ENCODE results near the gene SWAP70.

Gene SWAP70

DNA sequence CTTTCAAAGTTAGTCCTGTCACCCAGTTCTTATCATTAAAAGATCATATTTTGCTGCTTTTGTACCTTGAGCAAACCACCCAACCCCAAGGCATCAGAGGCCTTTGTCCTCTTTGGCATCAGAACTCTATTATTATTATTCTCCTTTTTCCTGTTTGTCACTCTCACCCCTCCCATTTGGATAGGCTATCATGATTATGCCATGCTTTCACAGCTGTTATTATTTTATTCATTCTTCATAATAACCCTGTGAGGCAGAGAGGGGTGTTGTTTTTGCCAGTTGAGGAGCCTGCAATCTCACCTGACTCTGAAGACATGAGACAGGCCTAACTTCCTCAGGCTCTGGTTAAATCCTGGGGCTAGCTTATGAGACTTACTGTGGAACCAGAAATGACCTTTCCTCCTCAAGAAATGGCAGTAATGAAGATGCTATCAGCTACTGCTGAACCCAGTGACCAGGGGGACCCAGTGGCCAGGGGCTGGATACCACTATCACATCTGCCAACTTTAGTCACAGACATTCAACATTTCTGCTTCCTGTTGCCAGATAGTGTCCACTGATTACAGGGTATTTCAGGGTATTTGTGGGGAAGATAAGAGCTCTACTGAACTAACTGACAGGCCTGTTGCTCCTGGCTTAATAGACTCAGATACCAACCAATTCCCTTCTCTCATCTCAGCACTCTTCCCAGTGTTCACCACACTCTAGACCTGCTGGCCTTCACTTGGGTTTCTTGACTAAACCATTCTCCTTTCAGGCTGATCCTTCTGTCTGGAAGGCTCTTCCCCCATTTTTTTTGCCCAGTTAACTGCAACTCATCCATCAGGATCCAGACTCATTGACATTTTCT lies 11.8 kb upstream of the SWAP70 start:
- DNase-seq (ENCODE audit: low read depth in 2 of 2): no peak

DNA sequence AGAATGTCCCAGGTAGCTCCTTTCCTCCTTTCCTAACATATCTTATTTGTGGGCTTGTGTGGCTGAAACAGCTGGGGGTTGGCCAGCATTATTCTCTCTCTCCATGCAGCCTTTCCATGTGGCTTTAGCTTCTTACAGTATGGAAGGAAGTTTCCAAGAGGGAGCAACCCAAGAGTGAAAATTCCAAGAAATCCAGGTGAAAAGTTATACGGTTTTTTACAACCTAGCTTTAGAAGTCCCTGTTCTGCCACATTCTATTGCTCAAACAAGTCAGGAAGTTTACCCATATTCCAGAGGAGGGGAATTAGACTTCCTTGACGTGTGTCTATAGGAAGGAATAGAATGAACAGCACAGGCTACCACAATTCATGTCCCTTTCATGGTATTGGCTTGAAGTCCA lies 10.0 kb upstream of the SWAP70 start:
- DNase-seq (ENCODE audit: low read depth in 2 of 2): no peak

DNA sequence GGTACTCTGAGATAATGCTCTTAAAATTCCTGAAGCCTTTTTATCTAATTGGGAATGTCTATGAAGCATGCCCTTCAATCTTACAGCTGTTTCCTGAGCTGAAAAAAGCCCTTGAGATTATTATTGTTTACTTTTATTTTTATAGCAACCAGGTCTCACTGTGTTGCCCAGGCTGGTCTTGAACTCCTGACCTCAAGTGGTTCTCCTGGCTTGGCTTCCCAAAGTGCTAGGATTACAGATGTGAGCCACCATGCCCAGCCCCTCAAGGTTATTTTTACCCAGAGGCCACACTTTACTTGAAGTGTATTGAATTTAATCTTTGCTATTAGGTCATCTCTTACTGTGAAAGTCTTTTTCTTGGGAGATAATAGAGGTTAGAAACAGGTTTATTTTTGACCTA lies 7.0 kb upstream of the SWAP70 start:
- no peak for DNase-seq (ENCODE audit: low read depth in 2 of 2)

DNA sequence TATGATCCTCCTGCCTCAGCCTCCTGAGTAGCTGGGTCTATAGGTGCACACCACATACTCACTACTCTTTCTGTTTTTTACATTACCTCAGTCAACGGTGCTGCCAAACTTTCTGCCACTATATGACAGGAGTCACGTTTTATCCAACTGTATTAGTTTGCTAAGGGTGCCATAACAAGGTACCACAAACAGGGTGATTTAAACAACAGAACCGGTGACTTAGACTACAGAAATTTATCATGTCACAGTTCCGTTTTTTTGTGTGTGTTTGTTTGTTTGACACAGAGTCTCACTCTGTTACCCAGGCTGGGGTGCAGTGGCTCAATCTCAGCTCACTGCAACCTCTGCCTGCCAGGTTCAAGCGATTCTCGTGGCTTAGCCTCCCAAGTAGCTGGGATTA lies 6.3 kb upstream of the SWAP70 start:
- no peak for DNase-seq (ENCODE audit: low read depth in 2 of 2)

DNA sequence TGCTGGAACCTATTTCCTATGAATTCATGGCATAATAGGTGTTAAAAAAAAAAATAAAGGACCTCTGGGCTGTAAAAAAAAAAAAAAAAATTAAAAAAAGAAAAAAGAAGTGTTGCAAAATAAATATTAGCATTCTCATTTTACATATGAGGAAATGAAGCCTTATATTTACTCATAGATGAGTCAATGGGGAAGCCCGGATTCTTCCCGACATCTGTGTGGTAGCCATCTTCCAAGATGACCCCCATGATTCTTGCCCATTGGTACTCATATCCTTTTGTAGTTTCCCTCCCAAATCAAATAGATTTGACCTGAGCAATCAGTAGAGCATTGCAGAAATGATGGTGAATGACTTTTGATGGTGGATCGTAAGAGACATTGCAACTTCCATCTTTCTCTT lies 3.0 kb upstream of the SWAP70 start:
- no peak for DNase-seq (ENCODE audit: low read depth in 2 of 2)

DNA sequence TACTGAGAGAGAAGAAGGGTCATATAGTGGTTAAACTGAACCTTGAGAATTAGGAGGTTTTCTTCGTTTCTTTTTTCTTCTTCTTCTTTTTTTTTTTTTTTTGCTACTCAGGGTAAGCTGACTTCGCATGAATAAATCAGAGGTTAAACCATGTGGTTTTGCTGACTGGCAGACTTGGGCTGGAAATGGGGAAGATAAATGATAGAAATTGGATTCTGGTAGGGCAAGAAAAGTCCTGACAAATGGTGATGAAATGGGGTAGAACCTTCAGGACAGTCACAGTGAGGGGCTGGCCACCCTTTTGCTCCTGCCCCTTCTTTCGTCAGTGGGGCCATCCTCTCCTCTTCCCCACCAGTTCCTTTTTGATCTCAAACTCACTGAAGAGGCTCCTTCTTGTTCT lies 1.6 kb upstream of the SWAP70 start:
- no peak for DNase-seq (ENCODE audit: low read depth in 2 of 2)

DNA sequence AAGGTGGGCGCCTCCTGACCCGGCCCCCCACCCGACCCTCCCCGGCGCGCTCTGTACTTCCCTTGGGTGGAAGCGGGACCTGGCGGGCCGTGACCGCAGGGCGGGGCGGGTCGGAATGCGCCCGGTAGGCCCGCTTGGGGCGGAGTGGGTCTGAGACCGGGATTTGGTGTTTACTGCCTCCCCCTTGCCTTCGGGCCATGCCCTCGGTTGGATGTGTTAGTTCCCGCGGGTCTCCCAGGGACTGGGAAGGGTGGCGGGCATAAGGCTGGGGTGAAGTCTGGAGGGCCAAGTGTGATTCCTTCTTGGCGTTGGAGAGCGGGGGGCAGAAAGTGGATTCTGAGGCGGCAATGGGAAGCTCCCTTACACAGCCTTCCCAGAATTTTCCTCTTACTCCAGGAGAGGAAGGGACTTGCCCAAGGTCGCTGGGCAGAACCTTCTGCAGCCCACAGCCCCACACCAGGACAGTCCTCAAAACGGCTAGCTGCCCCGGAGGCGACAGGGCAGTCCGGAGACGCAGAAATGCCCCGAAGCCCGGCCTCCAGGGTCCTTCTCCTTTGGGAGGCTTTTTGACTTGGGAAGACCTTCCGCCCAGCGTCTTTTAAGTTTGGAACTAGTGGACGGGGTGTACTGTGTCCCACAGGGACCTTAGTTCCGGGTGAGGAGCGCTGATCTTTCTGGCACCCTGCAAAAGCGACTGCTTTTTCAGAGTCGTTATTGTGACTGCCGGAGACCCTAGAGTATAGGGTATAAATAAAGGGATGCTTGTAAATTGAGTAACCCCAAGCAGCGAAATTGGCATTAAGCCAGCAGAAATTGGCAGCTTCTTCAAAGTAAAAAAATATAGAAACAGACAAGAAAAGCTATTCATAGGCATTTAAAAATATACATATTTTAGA lies 647 bp downstream of the SWAP70 start:
- DNase-seq (ENCODE audit: low read depth in 2 of 2): no peak

DNA sequence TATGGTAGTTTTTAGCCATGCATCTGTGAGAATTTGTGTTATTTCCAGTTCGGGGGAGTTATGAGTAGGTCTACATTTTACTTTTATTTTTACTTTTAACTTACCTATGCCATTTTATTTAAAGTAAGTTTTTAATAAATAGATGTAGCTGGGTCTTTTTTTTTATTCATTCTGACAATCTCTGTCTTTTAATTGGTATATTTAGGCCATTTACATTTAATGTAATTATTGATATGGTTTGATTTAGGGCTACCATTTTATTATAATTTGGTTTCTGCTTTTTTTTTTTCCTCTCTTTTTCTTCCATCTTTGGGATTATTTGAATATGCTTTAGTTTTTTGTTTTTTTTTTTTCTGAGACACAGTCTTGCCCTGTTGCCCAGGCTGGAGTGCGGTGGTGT lies 1.9 kb downstream of the SWAP70 start:
- DNase-seq (ENCODE audit: low read depth in 2 of 2): no peak

DNA sequence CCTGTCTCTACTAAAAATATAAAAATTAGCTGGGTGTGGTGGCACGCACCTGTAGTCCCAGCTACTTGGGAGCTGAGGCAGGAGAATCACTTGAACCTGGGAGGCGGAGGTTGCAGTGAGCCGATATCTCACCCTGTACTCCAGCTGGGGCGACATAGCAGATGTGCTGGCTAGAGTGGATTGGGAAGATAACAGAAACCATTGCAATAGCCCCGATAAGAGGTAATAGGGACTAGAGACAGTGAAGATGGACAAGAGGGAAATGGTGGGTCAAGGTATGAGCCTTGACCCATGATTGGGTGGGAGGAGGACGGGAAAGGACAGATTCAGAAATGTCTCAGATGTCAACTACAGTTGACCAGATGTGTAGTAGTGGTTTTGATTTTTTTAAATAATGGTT lies 6.1 kb downstream of the SWAP70 start:
- DNase-seq (ENCODE audit: low read depth in 2 of 2): no peak

DNA sequence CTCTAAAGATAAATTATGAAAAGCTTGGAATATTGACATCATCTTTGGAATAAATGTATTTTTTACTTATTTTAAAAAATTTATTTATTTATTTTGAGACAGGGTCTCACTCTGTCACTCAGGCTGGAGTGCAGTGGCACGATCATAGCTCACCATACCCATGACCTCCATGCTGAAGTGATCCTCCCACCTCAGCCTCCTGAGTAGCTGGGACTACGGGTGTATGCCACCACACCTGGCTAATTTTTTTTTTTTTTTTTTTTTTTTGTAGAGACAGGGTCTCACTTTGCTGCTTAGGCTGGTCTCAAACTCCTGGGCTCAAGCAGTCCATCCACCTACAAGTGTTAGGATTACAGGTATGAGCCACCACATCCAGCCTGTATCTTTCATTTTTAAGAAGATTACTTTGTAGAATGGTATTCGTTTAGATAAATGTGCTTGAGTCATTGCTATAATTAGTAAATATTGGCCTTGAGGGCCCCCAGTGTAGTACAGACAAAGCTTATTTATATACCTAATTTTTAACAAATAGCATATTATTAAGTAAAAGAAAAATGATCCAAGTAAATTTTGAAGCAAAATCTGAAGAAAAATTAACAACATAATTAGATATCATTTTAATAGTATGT lies 8.5 kb downstream of the SWAP70 start:
- DNase-seq (ENCODE audit: low read depth in 2 of 2): no peak

DNA sequence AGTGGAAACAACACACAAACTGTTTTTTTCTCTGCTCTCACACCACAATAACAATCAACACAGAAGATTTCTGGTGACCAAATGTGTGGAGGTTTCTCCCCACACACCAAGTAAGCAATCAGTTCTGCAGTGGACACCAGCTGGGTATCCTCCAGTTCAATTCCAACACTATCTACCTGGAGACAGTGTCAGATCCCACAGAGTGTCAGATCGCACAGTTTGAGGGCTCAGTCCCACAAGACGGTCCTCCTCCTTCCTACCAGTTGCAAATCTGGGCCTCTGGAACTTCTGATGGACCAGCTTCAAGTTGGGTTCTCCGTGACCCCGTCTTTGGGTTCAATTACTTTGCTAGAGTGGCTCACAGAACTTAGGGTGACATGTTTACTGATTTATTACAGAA lies 9.0 kb downstream of the SWAP70 start:
- no peak for DNase-seq (ENCODE audit: low read depth in 2 of 2)

DNA sequence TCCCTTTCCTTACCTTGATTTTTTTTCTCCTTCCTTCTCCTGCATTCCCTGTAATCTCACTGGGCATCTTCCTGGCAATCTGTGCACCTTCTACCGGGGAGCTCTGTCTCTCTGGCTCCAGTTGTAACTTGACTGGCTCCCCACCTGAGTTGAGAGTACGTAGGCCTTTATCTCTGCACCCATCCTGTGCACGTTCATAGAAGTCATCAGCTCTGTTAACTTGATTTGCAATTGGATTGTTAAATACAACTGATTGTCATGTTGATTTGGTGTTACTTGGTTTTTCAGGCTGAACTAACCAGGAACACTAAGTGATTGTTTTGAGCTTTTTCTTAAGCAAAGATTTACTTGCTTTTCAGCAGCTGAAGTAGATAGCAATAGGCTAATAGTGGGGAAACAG lies 11.8 kb downstream of the SWAP70 start:
- no peak for DNase-seq (ENCODE audit: low read depth in 2 of 2)

DNA sequence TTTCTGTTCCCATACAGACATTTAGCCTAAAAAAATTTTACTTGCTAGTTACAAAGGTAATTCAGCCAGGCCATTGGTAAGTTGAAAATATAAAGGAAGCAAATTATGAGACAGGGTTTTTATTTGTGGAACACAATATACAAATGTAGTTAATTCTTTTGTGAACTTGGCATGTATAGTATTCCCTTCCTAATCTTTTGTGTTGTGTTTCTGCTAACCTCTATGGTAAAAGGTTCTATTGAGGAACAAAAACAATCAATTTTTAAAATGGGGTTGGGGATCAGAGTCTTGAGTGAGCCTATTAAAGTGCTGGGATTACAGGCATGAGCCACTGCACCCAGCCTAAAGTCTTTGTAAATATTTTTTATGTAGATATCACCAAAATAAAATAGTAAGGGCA lies 14.1 kb downstream of the SWAP70 start:
- DNase-seq (ENCODE audit: low read depth in 2 of 2): no peak

DNA sequence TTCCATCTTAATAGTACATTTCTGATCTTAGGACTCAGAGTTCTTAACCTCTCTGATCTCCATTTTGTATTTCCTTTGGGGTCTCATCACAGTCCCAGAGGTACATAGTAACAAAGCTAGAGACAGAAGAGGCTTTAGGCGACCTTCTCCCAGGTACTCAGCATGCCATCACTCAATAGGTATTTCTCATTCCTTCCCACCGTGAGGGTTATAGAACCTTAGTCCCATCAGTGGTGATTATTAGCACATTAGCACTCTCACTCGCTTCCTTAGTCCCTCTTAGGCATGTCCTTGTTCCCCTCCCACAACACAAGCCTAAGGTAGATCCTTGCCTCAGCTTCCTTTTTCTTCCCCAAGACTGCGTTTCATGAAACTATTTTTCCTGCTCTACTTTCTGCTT lies 14.7 kb downstream of the SWAP70 start:
- DNase-seq (ENCODE audit: low read depth in 2 of 2): no peak

DNA sequence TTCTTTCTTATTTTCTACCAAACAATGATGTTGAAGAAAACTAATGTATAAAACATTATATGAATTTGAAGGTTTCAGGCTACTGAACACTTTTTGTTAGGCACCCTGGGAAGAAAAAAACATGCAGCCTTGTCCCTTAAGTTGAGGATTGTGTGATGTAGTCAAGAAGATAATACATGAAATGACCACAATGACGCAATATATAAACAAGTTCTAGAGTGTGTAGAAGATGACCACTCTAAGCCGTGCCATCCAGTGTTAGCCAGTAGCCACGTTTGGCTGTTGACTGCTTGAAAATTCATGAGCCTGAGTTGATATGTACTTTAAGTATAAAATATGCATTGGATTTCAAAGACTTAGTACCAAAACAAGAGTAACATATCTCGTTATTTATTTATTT lies 16.2 kb downstream of the SWAP70 start:
- DNase-seq (ENCODE audit: low read depth in 2 of 2): no peak

DNA sequence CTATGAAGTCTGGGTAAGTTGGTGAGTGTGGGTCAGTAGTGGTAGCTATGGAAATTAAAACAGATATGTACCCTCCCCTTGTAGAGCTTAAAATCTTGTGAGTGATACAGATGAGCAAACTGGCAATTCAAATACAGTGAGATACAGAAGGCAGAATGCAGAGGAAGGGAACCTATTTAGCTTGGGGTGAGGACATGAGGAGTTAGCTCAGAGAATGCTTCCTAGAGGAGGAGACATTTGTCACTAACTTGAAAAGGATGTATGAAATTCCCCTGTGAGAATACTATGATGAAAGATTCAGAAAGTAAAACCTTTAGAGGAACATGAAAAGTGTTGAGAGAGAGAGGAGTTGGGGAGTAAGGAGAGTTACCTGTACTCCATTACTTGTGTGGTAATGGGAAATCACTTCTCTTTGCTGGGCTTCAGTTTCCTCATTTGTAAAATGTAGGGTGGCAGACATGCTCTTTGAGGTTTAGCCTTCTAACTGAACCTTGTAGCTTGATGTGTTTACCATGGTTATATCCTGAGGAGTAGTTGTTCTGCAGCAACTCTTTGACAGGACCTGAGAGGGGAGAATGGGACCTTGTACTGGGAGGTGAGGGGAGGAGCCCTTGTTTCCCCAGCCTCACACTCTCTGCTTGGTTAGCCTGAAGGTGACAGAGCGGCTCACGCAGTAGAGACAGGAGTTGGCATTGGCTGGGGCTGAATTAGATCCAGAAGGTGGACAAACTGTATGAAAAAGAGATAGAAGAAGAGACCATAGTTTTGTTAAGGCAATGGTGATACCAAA lies 17.9 kb downstream of the SWAP70 start:
- DNase-seq (ENCODE audit: low read depth in 2 of 2): no peak

DNA sequence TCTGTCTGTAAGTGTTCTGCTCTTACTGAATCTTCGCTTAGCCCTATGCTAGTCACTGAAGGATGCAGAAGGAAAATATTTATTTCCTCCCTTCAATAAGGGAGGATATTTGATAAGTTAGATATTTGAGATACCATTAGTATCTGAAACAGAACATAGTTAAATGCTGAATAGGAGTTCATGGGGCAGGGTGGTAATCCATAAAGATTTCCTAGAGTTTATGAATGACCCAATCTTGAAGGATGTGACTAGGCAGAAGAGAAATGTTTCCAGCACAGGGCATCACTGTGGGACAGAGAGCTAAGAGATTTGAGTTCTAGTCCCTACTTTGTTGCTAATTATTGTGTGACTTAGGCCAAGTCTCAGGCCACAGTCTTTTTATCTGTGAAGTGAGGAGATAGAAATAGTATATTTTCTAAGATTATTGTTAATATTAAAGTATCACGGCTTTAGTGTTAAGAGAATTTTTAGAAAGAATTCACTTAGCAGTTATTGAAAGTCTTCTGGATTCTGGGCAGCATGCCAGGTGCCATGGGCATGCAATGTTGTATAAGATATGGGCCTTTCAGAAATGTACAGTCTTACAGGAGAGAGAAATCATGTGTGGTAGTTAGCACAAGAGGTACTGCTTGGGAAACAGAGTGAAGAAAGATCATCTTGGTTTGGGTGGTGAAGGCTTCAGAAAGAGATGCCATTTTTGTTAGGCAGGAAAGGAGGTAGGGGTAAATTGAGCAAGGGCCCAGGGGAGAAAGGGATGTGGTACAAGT lies 24.0 kb downstream of the SWAP70 start:
- DNase-seq (ENCODE audit: low read depth in 2 of 2): no peak

DNA sequence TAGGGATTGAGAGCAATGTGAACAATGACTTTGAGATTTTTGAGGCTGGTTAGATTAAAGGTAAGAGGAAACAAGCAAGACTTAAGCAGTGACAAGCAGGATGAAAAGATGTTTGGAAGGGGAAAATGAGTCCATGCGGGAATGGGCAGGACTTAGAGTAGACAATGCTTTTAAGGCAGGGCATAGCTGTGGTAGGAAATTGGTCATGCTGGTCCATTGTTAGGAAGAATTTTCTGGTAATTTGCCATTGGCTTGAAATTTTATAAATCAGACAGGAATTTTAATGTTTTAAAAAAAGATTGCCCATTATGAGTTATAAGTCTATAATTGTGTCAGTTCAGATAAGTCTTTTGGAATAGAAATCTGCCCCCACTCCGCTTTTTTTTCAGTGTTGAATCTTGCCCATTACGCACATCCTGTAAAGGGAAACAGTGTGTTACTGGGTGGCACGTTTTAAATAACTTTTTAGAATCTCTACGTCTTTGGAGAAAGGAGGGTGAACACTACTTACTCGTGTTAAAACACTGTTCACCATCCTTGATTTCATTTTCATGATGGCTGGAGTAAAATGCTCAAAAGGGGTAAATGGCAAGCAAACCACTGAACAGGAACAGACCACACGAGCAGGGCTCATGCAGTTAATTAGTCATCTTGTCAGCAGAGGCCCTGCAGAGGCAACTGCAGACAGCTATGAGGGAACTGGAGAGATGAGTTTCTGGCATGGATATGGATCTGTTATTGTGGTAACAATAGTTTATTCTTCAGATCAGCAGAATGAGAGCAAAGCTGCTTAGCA lies 25.0 kb downstream of the SWAP70 start:
- DNase-seq (ENCODE audit: low read depth in 2 of 2): no peak

DNA sequence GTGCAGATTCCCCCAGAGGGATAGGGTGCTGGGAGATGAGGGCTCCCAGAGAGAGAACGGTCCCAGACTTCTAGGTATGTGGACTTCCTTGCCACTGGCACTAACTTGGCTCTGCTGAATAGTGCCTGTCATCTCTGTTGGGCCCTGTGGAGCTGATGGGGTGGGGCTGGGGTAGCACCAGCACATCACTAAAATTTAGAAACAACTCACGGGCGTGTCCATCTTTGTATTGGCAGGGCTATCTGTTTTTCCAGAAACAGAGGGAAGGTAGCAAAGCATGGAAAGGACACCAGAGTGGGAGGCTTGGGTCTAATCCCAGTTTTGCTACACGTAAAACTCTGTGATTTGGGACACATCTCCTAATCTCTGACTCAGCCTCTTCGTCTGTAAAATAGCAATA lies 25.8 kb downstream of the SWAP70 start:
- DNase-seq (ENCODE audit: low read depth in 2 of 2): no peak

DNA sequence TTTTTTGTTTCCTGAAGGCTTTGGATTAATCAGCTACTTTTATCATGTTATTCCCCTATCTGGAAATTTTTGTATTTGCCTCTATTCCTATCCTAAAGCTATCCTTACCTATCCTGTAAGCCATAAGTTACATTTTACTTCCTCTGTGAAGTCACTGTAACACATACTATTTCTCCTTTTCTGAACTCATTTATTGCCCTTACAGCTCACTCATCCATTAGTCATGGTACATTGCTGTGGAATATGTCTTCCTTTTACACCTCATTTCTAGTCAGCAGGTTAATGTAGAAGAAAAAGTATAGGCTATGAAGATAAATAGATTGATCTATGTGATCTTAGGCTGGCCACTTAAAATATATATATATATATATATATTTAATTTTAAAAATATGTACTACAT lies 28.0 kb downstream of the SWAP70 start:
- no peak for DNase-seq (ENCODE audit: low read depth in 2 of 2)
